ENCODE results near the gene KRTAP9-7. TPM values are rescaled to one million over a fixed set of nuclear protein-coding genes. Genes with fewer than 3 reads are reported as not detected.
"Not testable (repeated sequence)": the region's sequence is repeated elsewhere in the genome, so short reads cannot be mapped to it uniquely, and the experiment has no call there.

Gene KRTAP9-7
- not detected in 2 replicates for total RNA-seq

DNA sequence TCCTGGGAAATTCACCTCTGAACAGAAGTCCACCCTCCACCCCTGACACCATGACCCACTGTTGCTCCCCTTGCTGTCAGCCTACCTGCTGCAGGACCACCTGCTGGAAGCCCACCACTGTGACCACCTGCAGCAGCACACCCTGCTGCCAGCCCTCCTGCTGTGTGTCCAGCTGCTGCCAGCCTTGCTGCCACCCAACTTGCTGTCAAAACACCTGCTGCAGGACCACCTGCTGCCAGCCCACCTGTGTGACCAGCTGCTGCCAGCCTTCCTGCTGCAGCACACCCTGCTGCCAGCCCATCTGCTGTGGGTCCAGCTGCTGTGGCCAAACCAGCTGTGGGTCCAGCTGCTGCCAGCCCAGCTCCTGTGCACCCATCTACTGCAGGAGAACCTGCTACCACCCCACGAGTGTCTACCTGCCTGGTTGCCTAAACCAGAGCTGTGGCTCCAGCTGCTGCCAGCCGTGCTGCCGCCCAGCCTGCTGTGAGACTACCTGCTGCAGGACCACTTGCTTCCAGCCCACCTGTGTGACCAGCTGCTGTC lies at the start of gene KRTAP9-7:
Gene KRTAP9-7, plus strand, starts transcription at position 51 of the 543 bp plus-strand sequence. Its CDS starts 0 bp downstream, at position 51.
- not testable (repeated sequence) for DNase-seq (ENCODE audit: low read depth, low spot score)

GRCh38 chr17:41226051-41226450 lies 49.4 kb upstream of the KRTAP9-7 start:
- no peak for DNase-seq (ENCODE audit: low read depth, low spot score)

- not testable (repeated sequence) for DNase-seq (ENCODE audit: low read depth, low spot score)
These were observed 48.9 kb upstream of the KRTAP9-7 start, which contains the start of gene KRTAP9-2 for GRCh38 chr17:41226598-41227095. Gene KRTAP9-2, plus strand, starts transcription at chr17:41226648. Its CDS starts 7 bp downstream, at chr17:41226655.

DNA sequence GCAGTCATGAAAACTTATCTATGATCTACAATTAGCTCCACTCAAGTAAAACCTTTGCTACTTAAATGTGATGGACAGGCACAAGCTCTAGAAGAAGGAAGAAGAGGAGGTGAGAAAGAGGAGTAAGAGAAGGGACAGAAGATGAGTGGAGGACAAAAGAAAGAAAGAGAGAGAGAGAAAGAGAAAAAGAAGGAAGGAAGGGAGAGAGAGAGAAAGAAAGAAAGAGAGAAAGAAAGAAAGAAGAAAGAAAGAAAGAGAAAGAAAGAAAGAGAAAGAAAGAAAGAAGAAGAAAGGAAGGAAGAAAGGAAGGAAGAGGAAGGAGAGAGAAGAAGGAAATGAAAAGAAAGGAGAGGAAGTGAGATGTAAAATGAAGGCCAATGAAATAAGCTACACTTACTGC lies 45.4 kb upstream of the KRTAP9-7 start:
- DNase-seq (ENCODE audit: low read depth, low spot score), result no peak

- DNase-seq (ENCODE audit: low read depth, low spot score), result no peak
These were observed 43.8 kb upstream of the KRTAP9-7 start for GRCh38 chr17:41231731-41232130.

DNA sequence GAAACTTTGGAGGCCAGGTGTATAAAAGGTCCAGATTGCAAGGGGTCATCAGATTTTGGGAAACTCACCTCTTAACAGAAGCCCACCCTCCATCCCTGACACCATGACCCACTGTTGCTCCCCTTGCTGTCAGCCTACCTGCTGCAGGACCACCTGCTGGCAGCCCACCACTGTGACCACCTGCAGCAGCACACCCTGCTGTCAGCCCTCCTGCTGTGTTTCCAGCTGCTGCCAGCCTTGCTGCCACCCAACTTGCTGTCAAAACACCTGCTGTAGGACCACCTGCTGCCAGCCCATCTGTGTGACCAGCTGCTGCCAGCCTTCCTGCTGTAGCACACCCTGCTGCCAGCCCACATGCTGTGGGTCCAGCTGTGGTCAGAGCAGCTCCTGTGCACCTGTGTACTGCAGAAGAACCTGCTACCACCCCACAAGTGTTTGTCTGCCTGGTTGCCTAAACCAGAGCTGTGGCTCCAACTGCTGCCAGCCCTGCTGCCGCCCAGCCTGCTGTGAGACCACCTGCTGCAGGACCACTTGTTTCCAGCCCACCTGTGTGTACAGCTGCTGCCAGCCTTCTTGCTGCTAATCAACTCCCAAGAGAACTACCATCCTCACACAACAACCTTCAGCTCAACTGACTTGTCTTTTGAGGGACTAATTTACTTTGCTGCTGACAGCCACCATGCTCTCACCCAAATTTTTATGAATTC lies 42.9 kb upstream of the KRTAP9-7 start, which contains the start of gene KRTAP9-3:
Gene KRTAP9-3, plus strand, starts transcription at position 51 of the 707 bp plus-strand sequence. Its CDS starts 53 bp downstream, at position 104.
- not testable (repeated sequence) for DNase-seq (ENCODE audit: low read depth, low spot score)

- DNase-seq (ENCODE audit: low read depth, low spot score), result not testable (repeated sequence)
These were observed 38.4 kb upstream of the KRTAP9-7 start for GRCh38 chr17:41237116-41237515.

DNA sequence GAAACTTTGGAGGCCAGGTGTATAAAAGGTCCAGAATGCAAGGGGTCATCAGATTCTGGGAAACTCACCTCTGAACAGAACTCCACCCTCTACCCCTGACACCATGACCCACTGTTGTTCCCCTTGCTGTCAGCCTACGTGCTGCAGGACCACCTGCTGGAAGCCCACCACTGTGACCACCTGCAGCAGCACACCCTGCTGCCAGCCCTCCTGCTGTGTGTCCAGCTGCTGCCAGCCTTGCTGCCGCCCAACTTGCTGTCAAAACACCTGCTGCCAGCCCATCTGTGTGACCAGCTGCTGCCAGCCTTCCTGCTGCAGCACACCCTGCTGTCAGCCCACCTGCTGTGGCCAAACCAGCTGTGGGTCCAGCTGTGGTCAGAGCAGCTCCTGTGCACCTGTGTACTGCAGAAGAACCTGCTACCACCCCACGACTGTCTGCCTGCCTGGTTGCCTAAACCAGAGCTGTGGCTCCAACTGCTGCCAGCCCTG lies 37.5 kb upstream of the KRTAP9-7 start, which contains the start of gene KRTAP9-8:
Gene KRTAP9-8, plus strand, starts transcription at position 51 of the 489 bp plus-strand sequence. Its CDS starts 53 bp downstream, at position 104.
- not testable (repeated sequence) for DNase-seq (ENCODE audit: low read depth, low spot score)

DNA sequence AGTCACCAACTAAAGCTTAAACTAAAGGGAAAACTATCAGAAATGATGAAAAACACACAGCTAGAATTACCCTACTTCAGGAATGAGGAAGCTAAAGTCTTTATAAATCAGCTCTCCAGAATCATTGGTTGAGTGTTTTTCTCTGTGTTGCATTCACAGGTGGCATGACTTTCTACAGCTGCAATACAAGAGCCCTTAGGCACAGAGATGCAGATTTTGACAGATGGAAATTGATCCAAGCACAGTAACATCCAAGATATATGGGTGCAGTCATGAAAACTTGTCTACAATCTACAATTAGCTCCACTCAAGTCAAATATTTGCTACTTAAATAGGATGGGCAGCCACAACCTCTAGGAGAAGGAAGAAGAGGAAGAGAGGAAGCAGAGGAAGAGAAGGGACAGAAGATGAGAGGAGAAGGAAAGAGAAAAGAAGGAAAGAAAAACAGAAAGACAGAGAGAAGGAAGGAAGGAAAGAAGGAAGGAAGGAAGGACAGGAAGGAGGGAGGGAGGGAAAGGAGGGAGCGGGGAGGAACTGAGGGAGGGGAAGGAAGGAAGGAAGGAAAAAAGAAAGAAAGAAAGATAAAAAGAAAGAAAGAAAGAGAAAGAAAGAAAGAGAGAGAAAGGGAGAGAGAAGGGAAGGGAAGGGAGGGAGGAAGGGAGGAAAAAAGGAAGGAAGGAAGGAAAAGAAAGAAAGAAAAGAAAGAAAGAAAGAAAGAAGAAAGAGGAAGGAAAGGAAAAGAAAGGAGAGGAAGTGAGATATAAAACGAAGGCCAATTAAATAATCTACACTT lies 28.3 kb upstream of the KRTAP9-7 start:
- not testable (repeated sequence) for DNase-seq (ENCODE audit: low read depth, low spot score)

DNA sequence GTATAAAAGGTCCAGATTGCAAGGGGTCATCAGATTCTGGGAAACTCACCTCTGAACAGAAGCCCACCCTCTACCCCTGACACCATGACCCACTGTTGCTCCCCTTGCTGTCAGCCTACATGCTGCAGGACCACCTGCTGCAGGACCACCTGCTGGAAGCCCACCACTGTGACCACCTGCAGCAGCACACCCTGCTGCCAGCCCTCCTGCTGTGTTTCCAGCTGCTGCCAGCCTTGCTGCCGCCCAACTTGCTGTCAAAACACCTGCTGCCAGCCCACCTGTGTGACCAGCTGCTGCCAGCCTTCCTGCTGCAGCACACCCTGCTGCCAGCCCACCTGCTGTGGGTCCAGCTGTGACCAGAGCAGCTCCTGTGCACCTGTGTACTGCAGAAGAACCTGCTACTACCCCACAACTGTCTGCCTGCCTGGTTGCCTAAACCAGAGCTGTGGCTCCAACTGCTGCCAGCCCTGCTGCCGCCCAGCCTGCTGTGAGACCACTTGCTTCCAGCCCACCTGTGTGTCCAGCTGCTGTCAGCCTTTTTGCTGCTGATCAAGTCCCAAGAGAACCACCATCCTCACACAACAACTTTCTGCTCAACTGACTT lies 25.8 kb upstream of the KRTAP9-7 start, which contains the start of gene KRTAP9-4:
Gene KRTAP9-4, plus strand, starts transcription at position 51 of the 604 bp plus-strand sequence. Its CDS starts 34 bp downstream, at position 85.
- DNase-seq (ENCODE audit: low read depth, low spot score), result not testable (repeated sequence)

- DNase-seq (ENCODE audit: low read depth, low spot score), result no peak
These were observed 24.2 kb upstream of the KRTAP9-7 start for GRCh38 chr17:41251261-41251660.

DNA sequence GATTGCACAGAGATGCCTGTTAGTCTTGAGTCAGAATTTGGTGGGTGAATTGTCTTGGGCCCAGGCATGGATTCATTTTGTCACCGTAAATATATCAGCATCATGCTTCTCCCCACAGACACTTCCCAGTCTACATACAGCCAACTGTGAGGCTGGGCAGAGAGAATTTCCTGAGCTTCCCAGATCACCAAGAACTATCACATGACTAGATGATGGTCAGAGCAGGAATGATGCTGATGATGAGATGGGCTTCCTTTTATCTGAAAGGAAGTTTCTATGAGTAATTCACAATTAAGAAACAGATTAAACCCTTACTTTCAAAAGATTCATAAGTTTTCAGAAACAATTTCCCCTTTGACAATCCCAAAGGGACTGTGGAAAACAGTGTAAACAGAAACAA lies 20.6 kb upstream of the KRTAP9-7 start:
- DNase-seq (ENCODE audit: low read depth, low spot score), result no peak

DNA sequence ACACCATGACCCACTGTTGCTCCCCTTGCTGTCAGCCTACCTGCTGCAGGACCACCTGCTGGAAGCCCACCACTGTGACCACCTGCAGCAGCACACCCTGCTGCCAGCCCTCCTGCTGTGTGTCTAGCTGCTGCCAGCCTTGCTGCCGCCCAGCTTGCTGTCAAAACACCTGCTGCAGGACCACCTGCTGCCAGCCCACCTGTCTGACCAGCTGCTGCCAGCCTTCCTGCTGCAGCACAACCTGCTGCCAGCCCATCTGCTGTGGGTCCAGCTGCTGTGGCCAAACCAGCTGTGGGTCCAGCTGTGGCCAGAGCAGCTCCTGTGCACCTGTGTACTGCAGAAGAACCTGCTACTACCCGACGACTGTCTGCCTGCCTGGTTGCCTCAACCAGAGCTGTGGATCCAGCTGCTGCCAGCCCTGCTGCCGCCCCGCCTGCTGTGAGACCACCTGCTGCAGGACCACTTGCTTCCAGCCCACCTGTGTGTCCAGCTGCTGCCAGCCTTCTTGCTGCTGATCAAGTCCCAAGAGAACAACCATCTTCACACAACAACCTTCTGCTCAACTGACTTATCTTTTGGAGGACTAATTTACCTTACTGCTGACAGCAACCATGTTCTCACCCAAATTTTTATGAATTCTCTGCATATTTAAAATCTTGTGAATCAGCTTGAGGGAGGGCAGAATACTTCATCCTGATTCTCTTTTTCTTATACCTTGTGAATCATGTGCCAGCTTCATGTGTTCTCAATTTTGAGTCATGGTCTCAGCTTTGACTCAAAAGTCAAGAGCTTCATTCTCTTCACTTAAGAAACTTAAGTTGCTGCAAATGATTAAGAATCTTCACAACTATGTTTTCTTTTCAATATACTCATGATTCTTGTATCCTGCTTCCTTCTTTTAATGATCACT lies 19.9 kb upstream of the KRTAP9-7 start, which contains the start of gene KRTAP9-9:
Gene KRTAP9-9, plus strand, starts transcription at position 4 of the 910 bp plus-strand sequence.
- not testable (repeated sequence) for DNase-seq (ENCODE audit: low read depth, low spot score)

GRCh38 chr17:41256291-41256685 lies 19.2 kb upstream of the KRTAP9-7 start:
- no peak for DNase-seq (ENCODE audit: low read depth, low spot score)

GRCh38 chr17:41258406-41258805 lies 17.1 kb upstream of the KRTAP9-7 start:
- DNase-seq (ENCODE audit: low read depth, low spot score), result no peak

DNA sequence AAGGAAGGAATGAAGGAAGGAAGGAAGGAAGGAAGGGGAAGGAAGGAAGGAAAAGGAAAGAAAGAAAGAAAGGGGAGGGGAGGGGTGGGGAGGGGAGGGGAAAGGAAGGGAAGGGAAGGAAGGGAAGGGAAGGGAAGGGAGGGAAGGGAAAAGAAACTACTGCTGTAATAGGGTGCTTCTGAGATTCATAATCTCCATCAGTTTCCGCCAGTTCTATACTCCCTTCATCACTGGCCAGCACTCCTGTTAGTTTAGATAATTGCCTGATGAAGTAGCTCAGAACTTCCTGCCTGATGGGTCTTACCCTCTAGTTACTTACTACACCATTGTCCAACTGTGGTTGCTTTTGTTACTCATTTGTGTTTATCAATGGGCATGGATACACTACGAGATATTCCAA lies 12.3 kb upstream of the KRTAP9-7 start:
- no peak for DNase-seq (ENCODE audit: low read depth, low spot score)

DNA sequence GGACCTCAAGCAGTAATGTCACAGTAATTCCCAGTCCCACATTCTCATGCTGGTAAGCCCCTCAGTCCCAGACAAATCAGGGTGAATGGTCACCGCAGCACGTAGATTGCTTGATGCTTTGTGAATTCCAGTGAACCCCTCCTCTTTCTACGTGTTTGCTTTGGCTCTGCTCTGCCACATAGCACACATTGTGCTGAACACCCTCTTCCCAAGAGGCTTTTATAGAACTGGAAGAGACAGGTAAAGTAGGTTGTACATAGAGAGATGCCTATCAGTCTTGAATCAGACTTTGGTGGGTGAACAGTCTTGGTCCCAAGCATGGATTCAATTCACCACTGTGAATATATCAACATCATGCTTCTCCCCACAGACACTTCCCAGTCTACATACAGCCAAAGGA lies 10.9 kb upstream of the KRTAP9-7 start:
- no peak for DNase-seq (ENCODE audit: low read depth, low spot score)

DNA sequence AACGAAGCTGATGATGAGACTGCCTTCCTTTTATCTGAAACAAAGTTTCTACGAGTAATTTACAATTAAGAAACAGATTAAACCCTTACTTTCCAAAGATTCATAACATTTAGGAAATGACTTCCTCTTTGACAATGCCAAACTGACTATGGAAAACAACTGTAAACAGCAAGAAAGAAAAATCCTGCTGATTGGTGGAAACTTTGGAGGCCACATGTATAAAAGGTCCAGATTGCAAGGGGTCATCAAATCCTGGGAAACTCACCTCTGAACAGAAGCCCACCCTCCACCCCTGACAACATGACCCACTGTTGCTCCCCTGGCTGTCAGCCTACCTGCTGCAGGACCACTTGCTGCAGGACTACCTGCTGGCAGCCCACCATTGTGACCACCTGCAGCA lies 10.4 kb upstream of the KRTAP9-7 start, which contains the start of gene KRTAP9-6:
Gene KRTAP9-6, plus strand, starts transcription at position 301 of the 400 bp plus-strand sequence. Its CDS starts 0 bp downstream, at position 301.
- DNase-seq (ENCODE audit: low read depth, low spot score), result no peak

GRCh38 chr17:41267711-41268110 lies 7.8 kb upstream of the KRTAP9-7 start:
- DNase-seq (ENCODE audit: low read depth, low spot score), result no peak
